ENCODE results near the gene DGLUCY. TPM values are rescaled to one million over a fixed set of nuclear protein-coding genes. Genes with fewer than 3 reads are reported as not detected.
A peak's percentile ranks its signal among the peaks of the same experiment; 100 is the strongest.

DGLUCY gene
- total and polyA plus RNA-seq, 2 of the 8 experiments (the other 6 are each of a cell fraction or from before 2014, with no cell fraction given) = 24.9 to 31.8 TPM

DNA sequence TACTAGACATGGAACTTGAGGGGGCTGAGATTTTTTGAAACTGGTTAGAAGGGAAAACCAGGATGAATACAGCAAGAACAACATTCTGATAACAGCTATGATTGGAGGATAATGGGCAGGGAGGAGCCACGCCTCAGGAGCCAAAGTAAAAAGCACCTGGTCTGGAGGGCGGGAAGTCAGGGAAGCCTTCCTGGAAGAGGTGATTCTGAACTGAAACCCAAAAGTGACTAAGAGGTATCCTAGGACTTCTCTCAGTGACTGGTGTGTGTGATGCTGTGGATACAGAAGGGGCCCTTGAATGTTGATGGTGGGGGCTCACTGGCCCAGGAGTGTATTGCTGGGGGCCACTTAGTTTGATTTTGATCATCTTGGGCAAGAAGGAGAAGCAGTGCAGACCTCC, 149.5 kb downstream of the DGLUCY start:
- H3K36me3 ChIP-seq (ENCODE audit: control insufficient read depth in 2 of 4, insufficient read depth in 4 of 4, low read length in 3 of 4) = no peaks in the 10 kb centered on the region
- no peak overlapping the region for H3K14ac ChIP-seq (ENCODE audit: insufficient read length)
- H3K4me2 ChIP-seq (ENCODE audit: insufficient read depth in 1 of 2, low read depth in 2 of 2, low read length in 2 of 2) = peak overlapping the region; percentile 75 to 88; a peak in 1 of 4 replicates
- no peak overlapping the region for H3K4ac ChIP-seq (replicated peaks; ENCODE audit: insufficient read length, low read depth, low read length)
- peaks cover 10% of the 10 kb centered on the region; the same call in 1 of the 2 replicates for H3K23me2 ChIP-seq (ENCODE audit: low read depth, low read length)
- ChIA-PET CTCF (ENCODE audit: partially characterized antibody) (interaction anchor here (0.6 to 3.2 kb wide), 7 partner anchors 11 to 88 kb away, joined by 3 to 10 read pairs (median 3); no protein-coding TSS in a partner anchor), POLR2A (ENCODE audit: partially characterized antibody) (interaction anchor here (2.6 kb wide), 1 partner anchor 9 kb away, joined by 15 read pairs; no protein-coding TSS in a partner anchor)
- H2BK5ac ChIP-seq (ENCODE audit: low read depth, low read length) = no peak overlapping the region
- no peak overlapping the region for H2AFZ ChIP-seq (ENCODE audit: low read length)
- no peak overlapping the region for H4K8ac ChIP-seq (ENCODE audit: extremely low read depth, insufficient read depth, low read length)
- H4K91ac ChIP-seq (replicated peaks; ENCODE audit: insufficient read length, low read length) = no peak overlapping the region
- no peaks in the 10 kb centered on the region for H3K79me1 ChIP-seq (ENCODE audit: low read depth, low read length)
- no peak overlapping the region for H3K18ac ChIP-seq (ENCODE audit: extremely low read depth, low read length)
- peaks cover 0 to 6% (median 1%) of the 10 kb centered on the region in 4 experiments; a peak in 6 of 7 replicates for H3K4me1 ChIP-seq (replicated peaks in 1 of 4; ENCODE audit: control insufficient read depth in 3 of 4, insufficient read depth in 4 of 4, low read length in 3 of 4)
- H2BK15ac ChIP-seq (ENCODE audit: low read length) = no peak overlapping the region
- TF ChIP-seq YY1 (IDR thresholded peaks at IDR 0.05; ENCODE audit: low read depth, low read length) (no peak), E2F6 (IDR thresholded peaks at IDR 0.05) (peak; percentile 59)
- no peak overlapping the region for H2AK5ac ChIP-seq (ENCODE audit: low read depth, low read length)
- H3K9ac ChIP-seq (replicated peaks in 1 of 4; ENCODE audit: extremely low read depth in 1 of 4, low read depth in 3 of 4, low read length in 3 of 4) = no peak overlapping the region
- no peaks in the 10 kb centered on the region for H3K9me3 ChIP-seq (ENCODE audit: insufficient read depth in 2 of 2, low read depth in 1 of 2, low read length in 1 of 2)
- 88% methylated on average over 2 of the region's 2 CpGs; no CpG with 5 or more reads in 1 of the 2 experiments for WGBS, 2 experiments (ENCODE audit: extremely low coverage in 1 of 2, insufficient coverage in 1 of 2, insufficient read length in 1 of 2, insufficient replicate concordance in 2 of 2, low coverage in 1 of 2, low lambda C conversion rate in 2 of 2, missing lambda C conversion rate in 1 of 2)
- no peak overlapping the region for H3K23ac ChIP-seq (ENCODE audit: insufficient read length)
- H2BK120ac ChIP-seq (replicated peaks; ENCODE audit: low read depth, low read length) = no peak overlapping the region
- H2BK20ac ChIP-seq (ENCODE audit: low read length) = no peak overlapping the region
- H3K27ac ChIP-seq (ENCODE audit: low read depth, low read length) = no peak overlapping the region
- H4K20me1 ChIP-seq (replicated peaks in 1 of 2; ENCODE audit: control insufficient read depth in 1 of 2, insufficient read depth in 2 of 2, low read length in 2 of 2) = no peaks in the 10 kb centered on the region
- DNase-seq (ENCODE audit: low read depth in 1 of 2, low spot score in 2 of 2) (no peak), FAIRE-seq (no peak)
- H3K56ac ChIP-seq (replicated peaks; ENCODE audit: insufficient read length, low read depth, low read length) = no peak overlapping the region
- H3K79me2 ChIP-seq (ENCODE audit: control insufficient read depth in 1 of 2, insufficient read depth in 2 of 2, low read length in 2 of 2) = no peaks in the 10 kb centered on the region
- H2BK12ac ChIP-seq (ENCODE audit: low read depth, low read length) = no peak overlapping the region
- H3K4me3 ChIP-seq (ENCODE audit: extremely low read depth in 1 of 4, insufficient read depth in 2 of 4, low read depth in 3 of 4, low read length in 4 of 4) = no peak overlapping the region
- peaks cover 0 to 27% (median 21%) of the 10 kb centered on the region in 4 experiments; a peak in 6 of 7 replicates for H3K27me3 ChIP-seq (replicated peaks in 1 of 4; ENCODE audit: control insufficient read depth in 3 of 4, extremely low read depth in 1 of 4, insufficient read depth in 3 of 4, low read length in 3 of 4)
- H4K5ac ChIP-seq (ENCODE audit: insufficient read length, low read depth, low read length) = no peak overlapping the region
